Endodermal cell (in vitro differentiated cells): Measurements from ENCODE around the gene SLC30A5. TPM values are rescaled to one million over a fixed set of nuclear protein-coding genes. Genes with fewer than 3 reads are reported as not detected.

Experiments used
- DNase-seq: peaks from one replicate; pipeline ENCODE4 v3.0.0-alpha.2; 2017
- H3K27ac ChIP-seq: 2 replicates; pipeline ENCODE4 v1.5.1; 2013; ENCODE audit warnings: mild to moderate bottlenecking, low read depth, low read length, moderate library complexity
- H3K27me3 ChIP-seq: 2 replicates; pipeline ENCODE4 v1.6.1; 2013; ENCODE audit warnings: mild to moderate bottlenecking, low read length, moderate library complexity; ENCODE audit not compliant: insufficient read depth, control insufficient read depth, poor library complexity, severe bottlenecking
- H3K36me3 ChIP-seq: 2 replicates; pipeline ENCODE4 v1.7.0; 2013; ENCODE audit warnings: mild to moderate bottlenecking, low read length, moderate library complexity; ENCODE audit not compliant: control insufficient read depth, insufficient read depth
- H3K4me1 ChIP-seq: one replicate; pipeline ENCODE4 v1.7.0; 2013; ENCODE audit warnings: low read length; ENCODE audit not compliant: control insufficient read depth, insufficient read depth
- H3K4me3 ChIP-seq: 2 replicates; pipeline ENCODE4 v1.5.1; 2013; ENCODE audit warnings: mild to moderate bottlenecking, low read length, moderate library complexity
- H3K9ac ChIP-seq: 2 replicates; pipeline ENCODE4 v1.6.1; 2013; ENCODE audit warnings: mild to moderate bottlenecking, low read length, moderate library complexity; ENCODE audit not compliant: poor library complexity, severe bottlenecking; ENCODE audit errors: extremely low read depth
- H3K9me3 ChIP-seq: 2 replicates; pipeline ENCODE4 v1.6.1; 2013; ENCODE audit warnings: mild to moderate bottlenecking, low read length, moderate library complexity; ENCODE audit not compliant: control insufficient read depth
- H3K27ac Mint-ChIP-seq: 2 replicates; pipeline ENCODE4 v1.8.0; 2020; ENCODE audit warnings: mixed read lengths
- H3K27me3 Mint-ChIP-seq: 2 replicates; pipeline ENCODE4 v1.8.0; 2021; ENCODE audit warnings: mild to moderate bottlenecking, mixed read lengths; ENCODE audit not compliant: insufficient read depth
- H3K36me3 Mint-ChIP-seq: 2 replicates; pipeline ENCODE4 v1.8.0; 2020; ENCODE audit warnings: low read depth, mixed read lengths
- H3K4me1 Mint-ChIP-seq: 2 replicates; pipeline ENCODE4 v1.8.0; 2020; ENCODE audit warnings: mixed read lengths
- H3K4me3 Mint-ChIP-seq: 2 replicates; pipeline ENCODE4 v1.8.0; 2020; ENCODE audit warnings: mild to moderate bottlenecking, moderate library complexity, mixed read lengths
- H3K9me3 Mint-ChIP-seq: 2 replicates; pipeline ENCODE4 v1.8.0; 2020; ENCODE audit warnings: mild to moderate bottlenecking, mixed read lengths
- WGBS, 2 experiments: methylation state at CpG; one replicate each; pipeline versions ENCODE4 v1.1.5 to v1.1.7; 2013; ENCODE audit warnings: missing lambda C conversion rate in 2 of 2, mixed read lengths in 1 of 2; ENCODE audit not compliant: insufficient coverage in 1 of 2, insufficient read length in 1 of 2; 5-methylcytosine and 5-hydroxymethylcytosine counted together
- total RNA-seq, 2 donors: library from RNA; stranded (reverse); fragmentation: NEBNext Ultra II Directional in 1 of 2; extraction: Animal tissue kit (Norgen Biotek cat#: 25700) in 1 of 2; gene quantifications; 2 replicates in 1 of 2; 3 replicates in 1 of 2; pipeline ENCODE4 v1.2.1, GENCODE V29; 2021
- TF ChIP-seq, protein P1 (sequence below): fragments of 200-600 bp; sonication (generic); conservative IDR thresholded peaks from 2 replicates; pipeline ENCODE4 v1.5.0; 2021; ENCODE audit warnings: antibody characterized with exemption, mild to moderate bottlenecking

The SLC30A5 gene
- total RNA-seq, 2 donors from 2014 or later: 49.6 to 64.7 TPM

DNA sequence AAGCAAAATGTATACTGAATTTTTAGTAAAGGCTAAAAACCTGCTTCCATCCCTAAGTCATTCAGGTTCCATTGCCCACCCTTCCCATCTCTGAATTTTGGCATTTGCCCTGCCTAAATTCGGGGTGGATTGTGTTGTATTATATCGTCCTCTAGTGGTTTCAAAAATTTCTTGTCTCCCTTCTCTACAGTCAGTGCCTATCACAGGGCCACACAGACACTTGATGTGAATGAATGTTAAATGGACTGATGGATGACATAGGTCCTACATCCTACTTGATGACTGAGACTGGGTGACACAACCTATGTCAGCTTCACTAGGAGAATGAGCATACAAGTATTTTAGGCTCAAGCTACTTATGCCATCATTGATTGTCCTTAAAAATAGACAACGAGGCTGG, 45.6 kb upstream of the SLC30A5 start:
- H3K4me1 Mint-ChIP-seq: peaks cover 5% of the 10 kb centered on the region
- TF ChIP-seq, protein P1, sequence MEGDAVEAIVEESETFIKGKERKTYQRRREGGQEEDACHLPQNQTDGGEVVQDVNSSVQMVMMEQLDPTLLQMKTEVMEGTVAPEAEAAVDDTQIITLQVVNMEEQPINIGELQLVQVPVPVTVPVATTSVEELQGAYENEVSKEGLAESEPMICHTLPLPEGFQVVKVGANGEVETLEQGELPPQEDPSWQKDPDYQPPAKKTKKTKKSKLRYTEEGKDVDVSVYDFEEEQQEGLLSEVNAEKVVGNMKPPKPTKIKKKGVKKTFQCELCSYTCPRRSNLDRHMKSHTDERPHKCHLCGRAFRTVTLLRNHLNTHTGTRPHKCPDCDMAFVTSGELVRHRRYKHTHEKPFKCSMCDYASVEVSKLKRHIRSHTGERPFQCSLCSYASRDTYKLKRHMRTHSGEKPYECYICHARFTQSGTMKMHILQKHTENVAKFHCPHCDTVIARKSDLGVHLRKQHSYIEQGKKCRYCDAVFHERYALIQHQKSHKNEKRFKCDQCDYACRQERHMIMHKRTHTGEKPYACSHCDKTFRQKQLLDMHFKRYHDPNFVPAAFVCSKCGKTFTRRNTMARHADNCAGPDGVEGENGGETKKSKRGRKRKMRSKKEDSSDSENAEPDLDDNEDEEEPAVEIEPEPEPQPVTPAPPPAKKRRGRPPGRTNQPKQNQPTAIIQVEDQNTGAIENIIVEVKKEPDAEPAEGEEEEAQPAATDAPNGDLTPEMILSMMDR: peak; percentile 67
- H3K4me1 ChIP-seq: no peaks in the 10 kb centered on the region
- H3K4me3 Mint-ChIP-seq: no peak overlapping the region
- H3K9ac ChIP-seq: no peak overlapping the region
- H3K36me3 Mint-ChIP-seq: no peaks in the 10 kb centered on the region
- WGBS, 2 experiments: 57 to 88% methylated on average over 1 to 2 of the region's 3 CpGs
- H3K27me3 ChIP-seq: no peaks in the 10 kb centered on the region
- no peak for DNase-seq
- no peak overlapping the region for H3K27ac Mint-ChIP-seq
- no peaks in the 10 kb centered on the region for H3K9me3 Mint-ChIP-seq
- H3K27ac ChIP-seq: no peak overlapping the region
- no peaks in the 10 kb centered on the region for H3K27me3 Mint-ChIP-seq
- H3K36me3 ChIP-seq: no peaks in the 10 kb centered on the region
- no peak overlapping the region for H3K4me3 ChIP-seq
- H3K9me3 ChIP-seq: no peaks in the 10 kb centered on the region

DNA sequence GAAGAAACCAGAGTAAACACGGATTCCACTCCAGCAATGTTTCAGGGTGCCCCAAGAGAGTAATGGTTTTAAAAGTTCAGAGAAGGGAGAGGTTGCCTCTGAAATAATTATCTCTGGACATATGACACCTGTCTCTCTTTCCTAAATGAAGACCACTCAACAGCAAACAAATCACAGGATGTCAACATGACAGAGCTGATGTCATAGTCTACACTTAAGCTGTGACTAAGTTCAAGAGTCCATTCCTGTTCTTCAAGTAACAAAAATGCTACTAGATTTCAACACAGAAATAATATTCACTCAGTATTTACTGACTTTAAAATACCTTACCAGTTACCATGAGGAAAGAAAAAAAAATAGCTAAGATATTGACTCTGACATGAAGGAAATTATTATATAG, 44.7 kb upstream of the SLC30A5 start:
- Mint-ChIP-seq H3K4me3 (no peak overlapping the region), H3K27me3 (no peaks in the 10 kb centered on the region), H3K9me3 (no peaks in the 10 kb centered on the region), H3K36me3 (no peaks in the 10 kb centered on the region), H3K27ac (no peak overlapping the region), H3K4me1 (no peaks in the 10 kb centered on the region)
- H3K9ac ChIP-seq: no peak overlapping the region
- no peak for DNase-seq
- TF ChIP-seq, protein P1: no peak
- H3K4me3 ChIP-seq: no peak overlapping the region
- H3K27ac ChIP-seq: no peak overlapping the region
- H3K36me3 ChIP-seq: no peaks in the 10 kb centered on the region
- WGBS, 2 experiments: 60 to 87% methylated on average over 1 of the region's 1 CpG
- no peaks in the 10 kb centered on the region for H3K27me3 ChIP-seq
- no peaks in the 10 kb centered on the region for H3K4me1 ChIP-seq
- H3K9me3 ChIP-seq: no peaks in the 10 kb centered on the region

DNA sequence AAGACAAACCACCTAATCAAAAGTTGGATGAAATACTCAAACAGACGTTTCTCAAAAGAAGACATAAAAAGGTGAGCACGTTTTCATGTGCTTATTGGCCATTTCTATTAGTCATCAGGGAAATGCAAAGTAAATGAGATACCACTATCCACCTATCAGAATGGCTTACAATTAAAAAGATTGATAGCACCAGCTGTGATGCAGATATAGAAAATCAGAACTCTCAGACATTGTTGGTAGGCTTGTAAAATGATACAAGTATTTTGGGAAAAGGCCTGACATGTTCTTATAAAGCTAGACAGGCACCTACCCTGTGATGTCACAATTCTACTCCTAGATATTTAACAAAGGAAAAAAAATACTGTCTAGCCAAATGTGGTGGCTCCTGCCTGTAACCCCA, 44.0 kb upstream of the SLC30A5 start:
- Mint-ChIP-seq H3K27me3 (no peaks in the 10 kb centered on the region), H3K9me3 (no peaks in the 10 kb centered on the region), H3K27ac (no peak overlapping the region), H3K4me1 (no peaks in the 10 kb centered on the region), H3K4me3 (no peak overlapping the region), H3K36me3 (no peaks in the 10 kb centered on the region)
- no peaks in the 10 kb centered on the region for H3K36me3 ChIP-seq
- H3K27ac ChIP-seq: no peak overlapping the region
- TF ChIP-seq, protein P1: no peak
- no peaks in the 10 kb centered on the region for H3K4me1 ChIP-seq
- 56 to 73% methylated on average over 2 of the region's 2 CpGs for WGBS, 2 experiments
- H3K4me3 ChIP-seq: no peak overlapping the region
- H3K9me3 ChIP-seq: no peaks in the 10 kb centered on the region
- H3K27me3 ChIP-seq: no peaks in the 10 kb centered on the region
- no peak for DNase-seq
- H3K9ac ChIP-seq: no peak overlapping the region
